ENCODE results near the gene PPEF2.

The PPEF2 gene

DNA sequence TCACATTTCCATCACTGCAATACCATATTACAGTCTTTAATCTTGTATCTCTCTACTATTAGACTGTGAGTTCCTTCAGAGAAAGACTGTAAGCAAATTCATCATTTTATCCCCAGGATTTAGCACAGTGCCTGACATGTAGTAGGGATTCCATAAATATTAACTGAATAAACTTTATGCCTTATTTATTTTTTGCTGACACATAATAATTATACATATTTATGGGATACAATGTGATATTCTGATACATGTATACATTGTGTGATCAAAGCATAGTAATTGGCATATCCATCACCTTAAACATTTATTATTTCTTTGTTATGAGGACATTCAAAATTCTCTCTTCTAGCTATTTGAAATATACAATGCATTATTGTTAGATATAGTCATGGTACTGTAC is 3.7 kb downstream of the PPEF2 start:
- Histone ChIP-seq H3K4me3 (ENCODE audit: low read length) (no peak overlapping the region), H3K27ac (ENCODE audit: low read length) (no peak overlapping the region), H3K9me3 (replicated peaks; ENCODE audit: insufficient read depth, low read length) (no peaks in the 10 kb centered on the region), H3K27me3 (replicated peaks; ENCODE audit: insufficient read depth, low read length) (no peaks in the 10 kb centered on the region), H3K79me2 (ENCODE audit: low read length) (no peaks in the 10 kb centered on the region), H3K36me3 (replicated peaks; ENCODE audit: insufficient read depth, low read length) (no peaks in the 10 kb centered on the region), H3K4me2 (ENCODE audit: low read depth, low read length) (no peak overlapping the region), H3F3A (ENCODE audit: insufficient read depth, low read length) (peaks cover 11% of the 10 kb centered on the region), H3K9ac (ENCODE audit: low read length) (no peak overlapping the region), H2AFZ (ENCODE audit: low read length) (no peak overlapping the region), H4K20me1 (ENCODE audit: insufficient read depth, low read length) (no peaks in the 10 kb centered on the region), H3K4me1 (ENCODE audit: low read length) (peaks cover 12% of the 10 kb centered on the region; the same call in 1 of the 2 replicates), H3K9me2 (replicated peaks; ENCODE audit: insufficient read depth, low read length) (no peaks in the 10 kb centered on the region)
- no peak for DNase-seq
- TF ChIP-seq EZH2 (optimal IDR thresholded peaks at IDR 0.05; ENCODE audit: low read depth, low read length) (no peak), EZH2phosphoT487 (IDR thresholded peaks at IDR 0.05; ENCODE audit: low read length) (no peak)
- TF ChIP-seq, protein P1, sequence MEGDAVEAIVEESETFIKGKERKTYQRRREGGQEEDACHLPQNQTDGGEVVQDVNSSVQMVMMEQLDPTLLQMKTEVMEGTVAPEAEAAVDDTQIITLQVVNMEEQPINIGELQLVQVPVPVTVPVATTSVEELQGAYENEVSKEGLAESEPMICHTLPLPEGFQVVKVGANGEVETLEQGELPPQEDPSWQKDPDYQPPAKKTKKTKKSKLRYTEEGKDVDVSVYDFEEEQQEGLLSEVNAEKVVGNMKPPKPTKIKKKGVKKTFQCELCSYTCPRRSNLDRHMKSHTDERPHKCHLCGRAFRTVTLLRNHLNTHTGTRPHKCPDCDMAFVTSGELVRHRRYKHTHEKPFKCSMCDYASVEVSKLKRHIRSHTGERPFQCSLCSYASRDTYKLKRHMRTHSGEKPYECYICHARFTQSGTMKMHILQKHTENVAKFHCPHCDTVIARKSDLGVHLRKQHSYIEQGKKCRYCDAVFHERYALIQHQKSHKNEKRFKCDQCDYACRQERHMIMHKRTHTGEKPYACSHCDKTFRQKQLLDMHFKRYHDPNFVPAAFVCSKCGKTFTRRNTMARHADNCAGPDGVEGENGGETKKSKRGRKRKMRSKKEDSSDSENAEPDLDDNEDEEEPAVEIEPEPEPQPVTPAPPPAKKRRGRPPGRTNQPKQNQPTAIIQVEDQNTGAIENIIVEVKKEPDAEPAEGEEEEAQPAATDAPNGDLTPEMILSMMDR (IDR thresholded peaks at IDR 0.05; ENCODE audit: low read length) = no peak

DNA sequence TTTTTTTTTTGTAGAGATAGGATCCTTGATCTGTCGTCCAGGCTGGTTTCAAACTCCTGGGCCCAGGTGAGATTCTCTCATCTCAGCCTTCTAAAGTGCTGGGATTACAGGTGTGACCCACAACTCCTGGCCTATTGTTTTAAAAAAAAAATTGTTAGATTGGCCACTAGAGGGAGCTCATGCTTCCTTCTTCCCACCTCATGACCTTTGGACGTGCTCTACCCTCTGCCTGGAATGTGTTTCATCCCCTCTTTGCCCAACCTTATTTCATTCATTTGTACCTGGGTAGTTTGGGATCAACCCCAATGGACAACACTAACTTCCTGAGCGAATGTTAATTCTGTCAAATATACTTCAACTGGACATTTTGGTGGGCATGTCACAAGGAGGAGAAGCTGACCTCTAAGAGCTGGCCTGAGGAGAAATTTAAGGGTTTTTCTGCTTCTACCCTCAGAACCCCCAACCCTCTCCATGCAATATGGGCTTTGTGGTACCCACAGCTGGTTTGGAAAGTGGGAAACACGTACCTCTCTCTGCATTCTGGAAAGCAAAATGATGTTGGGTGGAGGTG is 6.4 kb downstream of the PPEF2 start:
- Histone ChIP-seq H3K36me3 (replicated peaks; ENCODE audit: insufficient read depth, low read length) (no peaks in the 10 kb centered on the region), H3K9me3 (replicated peaks; ENCODE audit: insufficient read depth, low read length) (no peaks in the 10 kb centered on the region), H3K9me2 (replicated peaks; ENCODE audit: insufficient read depth, low read length) (no peaks in the 10 kb centered on the region), H3K79me2 (ENCODE audit: low read length) (no peaks in the 10 kb centered on the region), H3K27ac (ENCODE audit: low read length) (no peak overlapping the region), H3K27me3 (replicated peaks; ENCODE audit: insufficient read depth, low read length) (no peaks in the 10 kb centered on the region), H3F3A (ENCODE audit: insufficient read depth, low read length) (no peaks in the 10 kb centered on the region), H2AFZ (ENCODE audit: low read length) (peak overlapping the region; percentile 36; the same call in 1 of the 2 replicates), H3K4me2 (ENCODE audit: low read depth, low read length) (no peak overlapping the region), H3K9ac (ENCODE audit: low read length) (no peak overlapping the region), H3K4me1 (ENCODE audit: low read length) (no peaks in the 10 kb centered on the region), H4K20me1 (ENCODE audit: insufficient read depth, low read length) (no peaks in the 10 kb centered on the region), H3K4me3 (ENCODE audit: low read length) (no peak overlapping the region)
- TF ChIP-seq, protein P1 (IDR thresholded peaks at IDR 0.05; ENCODE audit: low read length) = peak; percentile 69
- no peak for TF ChIP-seq EZH2 (optimal IDR thresholded peaks at IDR 0.05; ENCODE audit: low read depth, low read length)
- peak; percentile 41 for DNase-seq

DNA sequence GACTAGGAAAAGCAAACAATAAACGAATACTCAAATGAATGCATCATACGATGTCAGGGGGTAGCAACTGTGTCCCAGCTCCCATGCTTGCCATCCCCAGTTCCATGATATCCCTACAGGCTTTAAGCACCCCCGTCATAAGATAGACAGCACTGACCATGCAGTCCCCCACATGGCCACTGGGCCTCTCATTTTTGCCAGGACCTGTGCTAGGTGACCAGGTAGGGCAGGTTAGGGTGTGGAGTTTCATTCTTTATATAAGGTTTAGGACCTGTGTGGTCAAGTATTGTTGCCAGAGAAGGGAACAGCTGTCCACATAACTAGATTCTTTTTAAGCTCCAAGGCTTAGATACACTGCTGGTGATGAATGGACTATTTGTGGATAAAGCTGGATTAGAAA is 9.7 kb downstream of the PPEF2 start:
- no peak overlapping the region for H2AFZ ChIP-seq (ENCODE audit: low read length)
- no peak overlapping the region for H3K27ac ChIP-seq (ENCODE audit: low read length)
- H3F3A ChIP-seq (ENCODE audit: insufficient read depth, low read length) = no peaks in the 10 kb centered on the region
- TF ChIP-seq EZH2 (optimal IDR thresholded peaks at IDR 0.05; ENCODE audit: low read depth, low read length) (no peak), EZH2phosphoT487 (IDR thresholded peaks at IDR 0.05; ENCODE audit: low read length) (no peak)
- TF ChIP-seq, protein P1 (IDR thresholded peaks at IDR 0.05; ENCODE audit: low read length) = peak; percentile 25
- no peaks in the 10 kb centered on the region for H4K20me1 ChIP-seq (ENCODE audit: insufficient read depth, low read length)
- no peaks in the 10 kb centered on the region for H3K9me2 ChIP-seq (replicated peaks; ENCODE audit: insufficient read depth, low read length)
- H3K4me2 ChIP-seq (ENCODE audit: low read depth, low read length) = no peak overlapping the region
- no peaks in the 10 kb centered on the region for H3K36me3 ChIP-seq (replicated peaks; ENCODE audit: insufficient read depth, low read length)
- no peaks in the 10 kb centered on the region for H3K9me3 ChIP-seq (replicated peaks; ENCODE audit: insufficient read depth, low read length)
- no peak overlapping the region for H3K4me3 ChIP-seq (ENCODE audit: low read length)
- no peak for DNase-seq
- no peaks in the 10 kb centered on the region for H3K4me1 ChIP-seq (ENCODE audit: low read length)
- H3K9ac ChIP-seq (ENCODE audit: low read length) = no peak overlapping the region
- H3K79me2 ChIP-seq (ENCODE audit: low read length) = no peaks in the 10 kb centered on the region
- no peaks in the 10 kb centered on the region for H3K27me3 ChIP-seq (replicated peaks; ENCODE audit: insufficient read depth, low read length)
